Endothelial cell of umbilical vein (primary cell): ENCODE results near the gene TRIM17. TPM values are rescaled to one million over a fixed set of nuclear protein-coding genes. Genes with fewer than 3 reads are reported as not detected.

ENCODE experiments used
- BruUV-seq: library from RNA; stranded (reverse); fragments of 400-500 nt; replicated peaks from 2 replicates; lab custom pipeline; 2021; lab: Mats Ljungman, UMichigan
- CTCF ChIA-PET: fragments of 300-600, 350-600 bp; sonication (Branson Sonifier 250); formaldehyde crosslinking; loops from one replicate; lab custom pipeline; 2021; ENCODE audit warnings: antibody characterized with exemption, inconsistent platforms; lab: Charles Lee
- POLR2A ChIA-PET: fragments of 300-600, 350-600 bp; sonication (Branson Sonifier 250); formaldehyde crosslinking; loops from one replicate; lab custom pipeline; 2021; ENCODE audit warnings: antibody characterized with exemption, inconsistent platforms; lab: Charles Lee
- DNase-seq: peaks from one replicate; pipeline ENCODE4 v3.0.0-alpha.2; 2011; ENCODE audit warnings: low read depth, low spot score
- FAIRE-seq: peaks from 2 replicates; lab custom pipeline; 2011; peaks lifted over from hg19 to GRCh38; lab: Jason Lieb, UNC
- H2AFZ ChIP-seq: 2 replicates; pipeline ENCODE4 v1.6.0; 2012; ENCODE audit warnings: low read depth, low read length, control low read depth, inconsistent platforms
- H3K27ac ChIP-seq: 2 replicates; pipeline ENCODE4 v1.5.1; 2011; ENCODE audit warnings: low read depth, mild to moderate bottlenecking, control low read depth, low read length, moderate library complexity; ENCODE audit not compliant: insufficient read depth
- H3K27me3 ChIP-seq, 2 experiments: 2 replicates each; pipeline versions ENCODE4 v1.6.0 to v1.6.1; 2011; ENCODE audit warnings: low read length in 2 of 2, mixed read lengths in 1 of 2; ENCODE audit not compliant: control insufficient read depth in 2 of 2, insufficient read depth in 2 of 2
- H3K36me3 ChIP-seq, 2 experiments: 2 replicates in 1 of 2; 3 replicates in 1 of 2; pipeline ENCODE4 v1.5.1; 2011; ENCODE audit warnings: low read length in 2 of 2, mild to moderate bottlenecking in 1 of 2, moderate library complexity in 1 of 2; ENCODE audit not compliant: control insufficient read depth in 2 of 2, insufficient read depth in 2 of 2; ENCODE audit errors: extremely low read depth in 1 of 2
- H3K4me1 ChIP-seq: 3 replicates; pipeline ENCODE4 v1.5.1; 2011; ENCODE audit warnings: mild to moderate bottlenecking, low read length; ENCODE audit not compliant: control insufficient read depth, insufficient read depth; ENCODE audit errors: extremely low read depth
- H3K4me2 ChIP-seq: 2 replicates; pipeline ENCODE4 v1.6.1; 2011; ENCODE audit warnings: low read length, control low read depth, mixed read lengths; ENCODE audit not compliant: insufficient read depth
- H3K4me3 ChIP-seq, 3 experiments: fragments of 200-600 bp in 1 of 3; sonication (generic), shearing (Covaris generic) in 1 of 3; replicated peaks in 1 of 3; 2 replicates each; pipeline ENCODE4 v1.5.1; 2011 to 2016; ENCODE audit warnings: control low read depth in 3 of 3, low read length in 3 of 3, mild to moderate bottlenecking in 2 of 3, inconsistent platforms in 1 of 3, low read depth in 1 of 3, moderate library complexity in 1 of 3; ENCODE audit not compliant: insufficient read depth in 1 of 3
- H3K79me2 ChIP-seq: 2 replicates; pipeline ENCODE4 v1.6.0; 2012; ENCODE audit warnings: low read length, inconsistent platforms; ENCODE audit not compliant: control insufficient read depth, insufficient read depth
- H3K9ac ChIP-seq: replicated peaks from 2 replicates; pipeline ENCODE3; 2011; ENCODE audit warnings: low read length, control low read depth; ENCODE audit not compliant: insufficient read depth; ENCODE audit errors: extremely low read depth
- H3K9me1 ChIP-seq: replicated peaks from 3 replicates; pipeline ENCODE4 v1.6.0; 2011; ENCODE audit warnings: mild to moderate bottlenecking, low read length; ENCODE audit not compliant: control insufficient read depth, insufficient read depth; ENCODE audit errors: extremely low read depth
- H3K9me3 ChIP-seq: replicated peaks from 2 replicates; pipeline ENCODE4 v1.5.1; 2012; ENCODE audit warnings: low read length, inconsistent platforms; ENCODE audit not compliant: control insufficient read depth, insufficient read depth
- H4K20me1 ChIP-seq: replicated peaks from 2 replicates; pipeline ENCODE3; 2011; ENCODE audit warnings: mild to moderate bottlenecking, low read length; ENCODE audit not compliant: control insufficient read depth, insufficient read depth; ENCODE audit errors: extremely low read depth
- CTCF ChIP-seq, 2 donors: IDR thresholded peaks; 1 replicate in 1 of 2; 2 replicates in 1 of 2; pipeline ENCODE4 v1.5.1; 2011; ENCODE audit warnings: low read length in 2 of 2, mild to moderate bottlenecking in 2 of 2, moderate library complexity in 2 of 2, control low read depth in 1 of 2, inconsistent platforms in 1 of 2, low read depth in 1 of 2; ENCODE audit not compliant: insufficient read depth in 1 of 2; ENCODE audit errors: extremely low read depth in 1 of 2
- EZH2 ChIP-seq: IDR thresholded peaks from 2 replicates; pipeline ENCODE4 v1.6.1; 2012; ENCODE audit warnings: borderline replicate concordance, low read depth, mild to moderate bottlenecking, moderate library complexity, low read length, inconsistent platforms; ENCODE audit not compliant: severe bottlenecking
- FOS ChIP-seq: IDR thresholded peaks from 2 replicates; pipeline ENCODE4 v1.6.1; 2011; ENCODE audit warnings: mild to moderate bottlenecking, low read length, moderate library complexity, borderline replicate concordance; ENCODE audit not compliant: insufficient read depth
- GATA2 ChIP-seq: IDR thresholded peaks from 2 replicates; pipeline ENCODE4 v1.7.0; 2011; ENCODE audit warnings: low read depth, mild to moderate bottlenecking, moderate library complexity, mixed read lengths, low read length; ENCODE audit not compliant: insufficient read length, insufficient read depth
- JUN ChIP-seq: IDR thresholded peaks from 2 replicates; pipeline ENCODE4 v1.6.1; 2011; ENCODE audit warnings: borderline replicate concordance, low read depth; ENCODE audit not compliant: insufficient read length, insufficient read depth
- MAX ChIP-seq: IDR thresholded peaks from 2 replicates; pipeline ENCODE4 v1.6.1; 2011; ENCODE audit not compliant: insufficient read depth, insufficient read length
- MYC ChIP-seq: IDR thresholded peaks from one replicate; pipeline ENCODE4 v1.6.1; 2011; ENCODE audit warnings: mild to moderate bottlenecking, low read depth, low read length
- POLR2A ChIP-seq: IDR thresholded peaks from 2 replicates; pipeline ENCODE4 v1.6.1; 2012; ENCODE audit warnings: low read depth, mild to moderate bottlenecking, control low read depth, low read length
- POLR2AphosphoS5 ChIP-seq: IDR thresholded peaks from 2 replicates; pipeline ENCODE4 v1.6.1; 2012; ENCODE audit warnings: low read depth, mild to moderate bottlenecking, control low read depth, low read length, moderate library complexity; ENCODE audit not compliant: insufficient read depth
- dilution Hi-C: fragments of 300-500 bp; cut with MboI; formaldehyde crosslinking; loops from one replicate; pipeline ENCODE4 v1.15.0; 2019; ENCODE audit warnings: low sequenced_read_pairs; ENCODE audit not compliant: extremely low pct_ligation_motif_present
- intact Hi-C: fragments of 100-400 bp; cut with micrococcal nuclease; formaldehyde crosslinking; loops from one replicate; pipeline ENCODE4 v1.10.0; 2022
- polyA plus RNA-seq, 4 experiments: library from polyadenylated mRNA; depleted of rRNA in 3 of 4; stranded (reverse) in 3 of 4; unstranded in 1 of 4; fragments of >200 nt; gene quantifications; 2 replicates each; pipeline versions ENCODE4 v1.2.1 to v1.2.3, GENCODE V29; 2011 to 2012; ENCODE audit warnings: missing spikeins in 1 of 4
- total RNA-seq: library from RNA; stranded (reverse); gene quantifications from 2 replicates; pipeline ENCODE4 v1.2.3, GENCODE V29; 2021

TRIM17 gene
- total and polyA plus RNA-seq, 2 donors (not counting 3 experiments of a cell fraction or from before 2014, with no cell fraction given) = not detected

GRCh38 chr1:228369608-228370438, 46.8 kb downstream of the TRIM17 start:
- intact Hi-C loops = no loop called here
- Histone ChIP-seq H3K9ac (no peak overlapping the region), H3K36me3 (no peaks in the 10 kb centered on the region), H3K27me3 (no peaks in the 10 kb centered on the region), H3K9me1 (no peaks in the 10 kb centered on the region), H3K4me3 (no peak overlapping the region), H4K20me1 (no peaks in the 10 kb centered on the region), H2AFZ (no peak overlapping the region), H3K79me2 (no peaks in the 10 kb centered on the region), H3K4me1 (no peaks in the 10 kb centered on the region), H3K27ac (no peak overlapping the region), H3K4me2 (no peak overlapping the region), H3K9me3 (no peaks in the 10 kb centered on the region)
- CTCF ChIA-PET = no interaction called here
- POLR2A ChIA-PET = no interaction called here
- dilution Hi-C loops = no loop called here
- DNase-seq (no peak), FAIRE-seq (no peak)
- BruUV-seq = no TSS peak
- no peak for TF ChIP-seq JUN
- no peak for TF ChIP-seq MAX
- TF ChIP-seq CTCF (IDR thresholded peaks at IDR 0.05; ENCODE audit: extremely low read depth in 1 of 2, insufficient read depth in 1 of 2, low read depth in 1 of 2, low read length in 2 of 2) = no peak
- no peak for TF ChIP-seq POLR2A
- TF ChIP-seq POLR2AphosphoS5 = no peak
- no peak for TF ChIP-seq EZH2
- TF ChIP-seq GATA2 = no peak
- no peak for TF ChIP-seq FOS
- TF ChIP-seq MYC = no peak
